A549 treated with Mapracorat at 1 μM for 4 hours (cell line): ENCODE data around the gene NKPD1. TPM values are rescaled to one million over a fixed set of nuclear protein-coding genes. Genes with fewer than 3 reads are reported as not detected.

Source experiments
- total RNA-seq: library from RNA; stranded (reverse); fragments of 200-300 nt; extraction: Qiagen RNA extraction; gene quantifications from 5 replicates; pipeline ENCODE4 v1.2.3, GENCODE V29; 2022

The NKPD1 gene
- 0.33 to 0.73 TPM (median 0.57 TPM) in 5 replicates for total RNA-seq

GRCh38 chr19:45160870-45161737, at the start of gene NKPD1:
Gene NKPD1, minus strand, starts transcription at chr19:45160982. Its CDS starts 832 bp downstream, at chr19:45160150.

GRCh38 chr19:45178262-45179071, 17.7 kb upstream of the NKPD1 start, which contains the start of gene BLOC1S3:
Gene BLOC1S3, plus strand, starts transcription at chr19:45178784. Its CDS starts 513 bp downstream, at chr19:45179297.

GRCh38 chr19:45177817-45178261, 17.1 kb upstream of the NKPD1 start, which contains the start of gene TRAPPC6A:
Gene TRAPPC6A, minus strand, starts transcription at chr19:45178237. Its CDS starts 19 bp downstream, at chr19:45178218.

Other genes with a start within 250 kb of the NKPD1 start
- gene APOC1, start 246.4 kb downstream of the NKPD1 start, total RNA-seq, result 98.6 to 128 TPM (median 113 TPM) in 5 replicates
- gene APOC4, start 218.7 kb downstream of the NKPD1 start, total RNA-seq, result not detected in 5 replicates
- not detected in 5 replicates for gene APOC2, start 214.9 kb downstream of the NKPD1 start, total RNA-seq
- gene CLPTM1, start 205.6 kb downstream of the NKPD1 start, total RNA-seq, result 136 to 197 TPM (median 165 TPM) in 5 replicates
- gene RELB, start 159.5 kb downstream of the NKPD1 start, total RNA-seq, result 23.9 to 46.8 TPM (median 41.0 TPM) in 5 replicates
- gene CLASRP, start 121.9 kb downstream of the NKPD1 start, total RNA-seq, result 52.7 to 80.7 TPM (median 66.8 TPM) in 5 replicates
- 9.3 to 15.7 TPM (median 13.8 TPM) in 5 replicates for gene ZNF296, start 84.5 kb downstream of the NKPD1 start, total RNA-seq
- gene GEMIN7, start 81.7 kb downstream of the NKPD1 start, total RNA-seq, result 87.1 to 92.1 TPM (median 90.7 TPM) in 5 replicates
- gene PPP1R37, start 67.8 kb downstream of the NKPD1 start, total RNA-seq, result 24.6 to 41.0 TPM (median 38.8 TPM) in 5 replicates
- gene TRAPPC6A, start 17.3 kb upstream of the NKPD1 start, total RNA-seq, result 35.3 to 49.4 TPM (median 42.2 TPM) in 5 replicates
- 20.2 to 27.5 TPM (median 25.3 TPM) in 5 replicates for gene BLOC1S3, start 17.8 kb upstream of the NKPD1 start, total RNA-seq
- gene EXOC3L2, start 84.4 kb upstream of the NKPD1 start, total RNA-seq, result 1.5 to 1.8 TPM (median 1.6 TPM) in 5 replicates
- 5.9 to 10.0 TPM (median 8.0 TPM) in 5 replicates for gene MARK4, start 90.3 kb upstream of the NKPD1 start, total RNA-seq
- gene CKM, start 161.9 kb upstream of the NKPD1 start, total RNA-seq, result not detected in 5 replicates
- 0.91 to 1.4 TPM (median 1.1 TPM) in 5 replicates for gene KLC3, start 179.8 kb upstream of the NKPD1 start, total RNA-seq
- gene ERCC2, start 209.6 kb upstream of the NKPD1 start, total RNA-seq, result 11.7 to 13.6 TPM (median 12.9 TPM) in 5 replicates
- gene PPP1R13L, start 244.1 kb upstream of the NKPD1 start, total RNA-seq, result 32.7 to 42.5 TPM (median 39.9 TPM) in 5 replicates
- 43.6 to 52.2 TPM (median 46.4 TPM) in 5 replicates for gene POLR1G, start 245.7 kb upstream of the NKPD1 start, total RNA-seq